ENCODE measurements around the gene NRGN. TPM values are rescaled to one million over a fixed set of nuclear protein-coding genes. Genes with fewer than 3 reads are reported as not detected.

The NRGN gene
- polyA plus RNA-seq, 3 donors = 12.0 to 24.4 (median 15.3) TPM

- no peak for DNase-seq (ENCODE audit: low read depth in 3 of 3, low spot score in 2 of 3)
These were observed 846 bp upstream of the NRGN start for GRCh38 chr11:124738713-124739478.

DNA sequence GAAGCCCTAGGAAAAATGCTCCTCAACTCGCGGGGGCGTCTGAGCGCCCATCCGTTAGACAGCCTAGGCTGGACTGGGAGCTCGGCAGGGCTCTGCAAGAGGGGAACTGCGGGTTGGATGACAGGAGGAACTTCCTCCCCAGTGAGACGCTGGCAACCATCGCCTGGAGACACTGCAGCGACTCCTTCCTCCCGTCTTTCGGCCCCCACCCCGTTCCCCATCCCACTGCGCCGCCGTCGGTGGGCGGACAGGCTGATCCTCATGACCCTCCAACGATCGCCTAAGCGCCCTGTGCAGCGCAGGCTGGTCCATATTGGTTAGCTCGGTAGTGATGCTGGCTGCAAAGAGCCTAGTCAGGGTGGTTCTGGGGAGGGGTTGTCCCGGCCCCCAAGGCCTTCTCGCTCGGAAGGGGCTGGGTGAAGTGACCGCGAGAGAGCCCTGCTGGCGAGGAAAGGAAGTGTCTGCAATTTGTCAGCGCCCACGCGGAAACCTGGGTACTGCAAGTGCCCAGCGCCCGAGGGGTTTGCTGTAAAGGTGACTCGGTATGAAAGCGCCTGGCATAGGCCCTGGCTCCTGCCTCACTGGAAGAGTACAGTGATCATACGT is 638 bp downstream of the NRGN start:
- DNase-seq (ENCODE audit: low read depth in 3 of 3, low spot score in 2 of 3) = no peak

- DNase-seq (ENCODE audit: low read depth in 3 of 3, low spot score in 2 of 3) = no peak
These were observed 2.8 kb downstream of the NRGN start for GRCh38 chr11:124742555-124742954.

DNA sequence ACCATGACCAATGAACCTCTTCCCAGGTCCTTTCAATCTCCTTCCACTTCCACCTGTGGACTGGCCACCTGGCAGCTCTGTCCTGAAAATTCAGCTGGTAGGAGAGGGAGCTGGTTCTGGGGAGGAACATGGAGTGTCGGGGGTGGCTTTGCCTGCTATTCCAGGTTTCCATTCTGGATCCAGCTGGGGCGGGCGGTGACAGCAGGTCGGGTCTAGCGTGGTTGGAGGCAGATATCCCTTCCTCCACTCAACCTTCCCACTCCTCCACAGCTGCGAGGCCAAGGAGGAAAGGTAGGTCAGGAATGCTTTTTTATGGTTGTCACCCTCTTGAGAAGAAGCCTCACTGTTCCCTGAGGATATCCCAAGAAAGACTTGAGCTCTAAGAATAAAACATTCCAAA is 3.3 kb downstream of the NRGN start:
- DNase-seq (ENCODE audit: low read depth in 3 of 3, low spot score in 2 of 3) = no peak

- no peak for DNase-seq (ENCODE audit: low read depth in 3 of 3, low spot score in 2 of 3)
These were observed 5.6 kb downstream of the NRGN start for GRCh38 chr11:124745270-124745834.

DNA sequence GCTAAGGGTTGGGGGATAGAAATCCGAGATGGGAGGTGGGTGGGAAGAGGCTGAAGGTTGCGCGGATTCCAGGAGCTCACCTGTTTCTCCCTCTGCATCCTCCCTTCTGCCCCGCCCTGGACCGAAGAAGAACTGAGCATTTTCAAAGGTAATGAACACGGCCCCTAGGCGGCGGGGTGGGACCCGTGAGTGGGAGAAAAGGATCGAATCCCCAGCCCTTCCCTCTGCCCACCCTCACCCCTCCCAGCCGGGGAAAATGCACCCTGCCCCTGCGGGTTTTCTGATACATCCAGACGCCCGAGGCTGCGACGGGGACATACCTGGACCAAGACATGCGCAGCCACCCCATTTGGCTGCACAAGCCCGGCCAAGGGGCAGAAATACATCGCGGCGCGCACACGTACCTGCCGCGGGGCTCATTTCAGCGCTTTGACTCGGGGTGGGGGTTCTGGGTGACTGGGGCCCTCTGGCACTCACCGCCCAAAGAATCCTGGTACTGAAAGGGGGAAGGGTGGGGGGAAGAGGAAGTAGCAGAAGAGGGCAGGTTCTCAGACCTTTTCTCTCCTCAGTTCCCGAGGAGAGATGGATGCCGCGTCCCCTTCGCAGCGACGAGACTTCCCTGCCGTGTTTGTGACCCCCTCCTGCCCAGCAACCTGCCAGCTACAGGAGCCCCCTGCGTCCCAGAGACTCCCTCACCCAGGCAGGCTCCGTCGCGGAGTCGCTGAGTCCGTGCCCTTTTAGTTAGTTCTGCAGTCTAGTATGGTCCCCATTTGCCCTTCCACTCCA is 6.3 kb downstream of the NRGN start:
- no peak for DNase-seq (ENCODE audit: low read depth in 3 of 3, low spot score in 2 of 3)

GRCh38 chr11:124746621-124747243 is 7.0 kb downstream of the NRGN start:
- no peak for DNase-seq (ENCODE audit: low read depth in 3 of 3, low spot score in 2 of 3)

GRCh38 chr11:124747406-124748099 is 7.8 kb downstream of the NRGN start:
- DNase-seq (ENCODE audit: low read depth in 3 of 3, low spot score in 2 of 3) = no peak

DNA sequence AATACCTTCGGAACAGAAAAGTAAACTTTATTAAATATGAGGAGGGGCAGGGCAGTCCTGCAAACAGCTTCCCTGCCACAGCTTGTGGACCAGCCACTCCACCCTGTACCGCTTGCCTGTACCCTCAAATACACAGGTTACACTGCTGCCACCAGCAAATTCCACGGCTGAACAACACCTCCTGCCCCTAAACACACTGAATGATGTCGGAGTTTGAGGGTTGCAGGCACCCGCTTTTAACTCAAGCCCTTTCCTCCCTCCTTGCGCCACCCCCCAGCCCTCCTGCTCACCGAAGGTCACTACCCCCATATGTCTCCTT is 8.3 kb downstream of the NRGN start:
- DNase-seq (ENCODE audit: low read depth in 3 of 3, low spot score in 2 of 3) = no peak

DNA sequence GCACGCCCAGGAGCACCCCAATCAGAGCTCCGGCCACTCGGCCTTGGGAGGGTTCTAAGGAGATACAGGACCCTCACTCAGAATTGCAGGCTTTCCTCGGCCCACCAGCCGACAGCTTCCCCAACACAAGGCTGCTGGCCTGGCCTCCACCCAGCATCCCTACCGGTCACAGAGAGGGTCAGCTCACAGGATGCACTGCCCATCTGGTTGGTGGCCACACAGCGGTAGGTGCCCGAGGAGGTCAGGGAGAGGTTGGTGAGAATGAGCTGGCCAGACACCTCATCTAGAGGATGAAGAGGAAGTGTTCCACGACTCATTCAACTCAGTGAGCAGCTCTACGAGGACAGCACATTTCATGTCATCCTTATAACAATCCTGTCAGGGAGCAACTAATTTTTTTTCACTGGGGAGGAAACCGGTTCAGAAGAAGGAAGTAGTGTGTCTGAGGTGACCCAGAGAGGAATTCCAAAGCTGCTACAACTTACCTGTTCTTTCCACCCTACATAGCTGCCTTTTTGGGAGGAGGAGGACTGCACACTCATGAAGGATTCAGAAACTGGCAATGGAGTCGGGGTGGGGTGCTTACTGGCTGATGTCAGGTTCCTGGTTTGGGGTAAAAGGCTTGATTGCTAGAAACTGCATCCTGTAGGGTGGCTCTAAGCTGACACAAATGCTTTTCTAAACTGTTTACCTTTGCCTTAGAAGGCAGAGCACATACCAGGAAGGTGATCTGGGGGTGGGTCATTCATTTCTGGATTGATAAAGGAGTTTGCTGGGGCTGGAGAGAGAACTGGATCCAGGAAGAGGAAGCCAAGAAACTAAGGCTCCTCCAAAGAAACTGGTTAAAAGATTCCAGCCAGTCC is 9.0 kb downstream of the NRGN start:
- no peak for DNase-seq (ENCODE audit: low read depth in 3 of 3, low spot score in 2 of 3)

DNA sequence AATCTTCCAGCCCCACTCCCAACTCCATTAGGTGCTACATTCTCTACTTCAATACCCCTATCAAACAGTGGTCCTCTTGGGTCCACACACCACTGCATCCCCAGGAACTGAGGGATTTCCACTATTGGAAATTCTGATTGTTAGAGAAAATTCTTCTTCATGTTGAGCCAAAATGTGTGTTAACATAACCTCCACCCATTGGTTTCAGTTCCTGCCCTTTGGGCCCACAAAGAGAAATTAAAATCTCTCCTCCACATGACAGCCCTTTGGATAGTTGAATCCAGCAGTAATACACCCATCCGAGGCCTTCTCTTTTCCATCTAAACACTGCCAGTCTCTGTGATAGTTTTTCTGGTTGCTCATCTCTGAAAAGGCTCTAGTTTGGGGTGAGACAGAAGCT is 10.2 kb downstream of the NRGN start:
- no peak for DNase-seq (ENCODE audit: low read depth in 3 of 3, low spot score in 2 of 3)

DNA sequence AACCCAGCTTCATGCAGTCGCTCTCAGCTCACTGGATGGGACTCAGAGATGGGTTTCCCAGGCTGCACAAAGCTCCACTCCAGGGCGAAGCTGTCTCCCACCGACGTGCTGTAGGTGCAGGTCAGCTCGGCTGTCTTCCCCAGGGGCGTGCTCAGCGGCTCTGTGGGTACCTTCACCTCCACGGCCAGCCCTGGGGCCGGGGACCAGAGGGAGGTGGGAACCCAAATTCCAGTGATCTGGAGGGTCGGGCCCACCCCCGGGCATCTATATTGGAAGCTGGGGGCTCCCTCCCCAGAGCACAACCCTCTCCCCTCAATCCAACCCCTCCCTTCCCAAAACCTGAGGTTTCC is 11.6 kb downstream of the NRGN start:
- DNase-seq (ENCODE audit: low read depth in 3 of 3, low spot score in 2 of 3) = no peak

DNA sequence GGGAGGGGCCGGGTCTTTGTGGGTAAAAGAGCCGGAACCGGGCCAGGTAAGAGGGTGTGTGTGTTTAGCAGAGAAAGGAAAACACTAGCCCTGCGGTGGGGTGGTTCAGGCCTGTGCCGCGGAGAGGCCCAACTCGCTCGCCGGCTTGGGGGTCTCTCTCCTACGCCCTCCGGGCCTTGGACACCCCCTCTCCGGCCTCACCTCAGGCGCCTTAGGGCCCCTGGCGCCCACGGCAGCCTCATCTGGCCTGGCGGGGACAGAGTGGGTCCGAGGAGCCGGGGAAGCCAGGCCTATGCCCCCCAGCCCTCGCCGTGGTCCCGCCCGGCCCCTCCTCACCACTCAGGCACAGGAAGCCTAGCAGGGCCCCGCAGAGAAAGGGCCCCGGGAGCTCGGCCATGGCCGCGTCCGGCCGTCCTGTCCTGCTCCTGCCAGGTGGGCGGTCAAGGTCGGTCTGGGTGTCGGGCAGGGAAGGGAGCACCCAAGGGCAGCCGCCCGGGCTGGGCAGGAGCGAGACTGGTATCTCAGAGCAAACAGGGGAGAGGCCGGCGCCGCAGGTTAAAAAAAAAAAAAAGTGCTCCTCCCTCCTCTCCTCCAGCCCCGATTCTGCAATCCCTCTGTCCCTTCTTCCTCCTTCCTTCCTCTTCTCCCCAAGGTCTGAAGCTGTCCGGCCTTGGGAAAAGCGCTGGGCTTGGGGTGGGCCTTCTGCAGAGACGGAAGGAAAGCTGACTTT is 12.2 kb downstream of the NRGN start, which contains the start of gene VSIG2:
Gene VSIG2, minus strand, starts transcription at position 515 of the 730 bp plus-strand sequence. Its CDS starts 118 bp downstream, at position 397.
- DNase-seq (ENCODE audit: low read depth in 3 of 3, low spot score in 2 of 3) = no peak

- DNase-seq (ENCODE audit: low read depth in 3 of 3, low spot score in 2 of 3) = no peak
These were observed 12.8 kb downstream of the NRGN start for GRCh38 chr11:124752471-124753102.

- DNase-seq (ENCODE audit: low read depth in 3 of 3, low spot score in 2 of 3) = no peak
These were observed 13.5 kb downstream of the NRGN start for GRCh38 chr11:124753205-124753604.

- no peak for DNase-seq (ENCODE audit: low read depth in 3 of 3, low spot score in 2 of 3)
These were observed 13.9 kb downstream of the NRGN start for GRCh38 chr11:124753624-124754023.

DNA sequence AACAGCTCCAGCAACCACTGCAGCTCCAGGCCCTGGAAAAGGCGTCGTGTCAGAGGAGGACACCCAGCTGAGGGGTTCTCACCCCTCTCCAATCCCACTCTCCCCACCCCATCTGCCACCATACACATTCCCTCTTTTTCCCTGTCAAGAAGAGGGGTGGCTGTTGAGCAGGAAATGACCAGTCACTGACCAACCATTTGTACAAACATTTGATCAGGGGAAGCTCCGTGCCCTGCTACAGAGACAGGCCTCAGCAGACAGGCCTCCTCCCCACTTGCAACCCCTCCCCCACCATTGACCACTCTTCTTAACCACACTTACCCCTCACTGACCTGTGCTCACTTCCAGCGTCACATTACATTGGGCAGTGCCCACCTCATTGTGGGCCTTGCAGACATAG is 14.6 kb downstream of the NRGN start:
- DNase-seq (ENCODE audit: low read depth in 3 of 3, low spot score in 2 of 3) = no peak

GRCh38 chr11:124754710-124755109 is 15.0 kb downstream of the NRGN start:
- DNase-seq (ENCODE audit: low read depth in 3 of 3, low spot score in 2 of 3) = no peak

All from right renal cortex interstitium (tissue), 3 donors.